Osteoblast (primary cell): ENCODE data around the gene NIT2. TPM values are rescaled to one million over a fixed set of nuclear protein-coding genes. Genes with fewer than 3 reads are reported as not detected.

Experiments
- DNase-seq: peaks from one replicate; pipeline ENCODE4 v3.0.0; 2011; ENCODE audit warnings: low spot score, mixed read lengths; ENCODE audit not compliant: insufficient read length; ENCODE audit errors: missing footprints
- H2AFZ ChIP-seq: 2 replicates; pipeline ENCODE4 v1.6.0; 2011; ENCODE audit warnings: mild to moderate bottlenecking, low read length
- H3K27ac ChIP-seq: 2 replicates; pipeline ENCODE4 v1.5.1; 2011; ENCODE audit warnings: mild to moderate bottlenecking, low read depth, low read length, moderate library complexity
- H3K27me3 ChIP-seq: 2 replicates; pipeline ENCODE4 v1.6.0; 2012; ENCODE audit warnings: mild to moderate bottlenecking, control low read depth, inconsistent platforms, low read length, moderate library complexity; ENCODE audit not compliant: insufficient read depth
- H3K36me3 ChIP-seq: 2 replicates; pipeline ENCODE4 v1.5.1; 2011; ENCODE audit warnings: mild to moderate bottlenecking, low read length, control low read depth, moderate library complexity; ENCODE audit not compliant: insufficient read depth
- H3K4me1 ChIP-seq: 2 replicates; pipeline ENCODE4 v1.5.1; 2011; ENCODE audit warnings: mild to moderate bottlenecking, low read length, control low read depth, moderate library complexity; ENCODE audit not compliant: insufficient read depth
- H3K4me2 ChIP-seq: 2 replicates; pipeline ENCODE4 v1.6.0; 2011; ENCODE audit warnings: mild to moderate bottlenecking, low read length; ENCODE audit not compliant: insufficient read depth
- H3K4me3 ChIP-seq: fragments of 200-600 bp; sonication (generic); 3 replicates; pipeline ENCODE4 v1.5.1; 2012; ENCODE audit warnings: mild to moderate bottlenecking, low read length, inconsistent platforms; ENCODE audit not compliant: insufficient read depth
- H3K79me2 ChIP-seq: 2 replicates; pipeline ENCODE4 v1.6.0; 2012; ENCODE audit warnings: mild to moderate bottlenecking, low read length, control low read depth, inconsistent platforms; ENCODE audit not compliant: insufficient read depth
- H3K9me3 ChIP-seq: 2 replicates; pipeline ENCODE4 v1.5.1; 2011; ENCODE audit warnings: low read depth, low read length, control low read depth
- H4K20me1 ChIP-seq: 2 replicates; pipeline ENCODE4 v1.6.0; 2012; ENCODE audit warnings: mild to moderate bottlenecking, low read length, control low read depth; ENCODE audit not compliant: insufficient read depth
- total RNA-seq: library from RNA; depleted of rRNA; stranded (reverse); fragments of >200 nt; gene quantifications from 2 replicates; pipeline ENCODE4 v1.2.3, GENCODE V29; 2012
- TF ChIP-seq, protein P1 (sequence below): IDR thresholded peaks from 2 replicates; pipeline ENCODE4 v1.5.1; 2011; ENCODE audit warnings: mild to moderate bottlenecking, low read depth, low read length, moderate library complexity; ENCODE audit errors: extremely low read depth

Gene NIT2
- total RNA-seq, 1 donor, result 18.1 TPM

DNA sequence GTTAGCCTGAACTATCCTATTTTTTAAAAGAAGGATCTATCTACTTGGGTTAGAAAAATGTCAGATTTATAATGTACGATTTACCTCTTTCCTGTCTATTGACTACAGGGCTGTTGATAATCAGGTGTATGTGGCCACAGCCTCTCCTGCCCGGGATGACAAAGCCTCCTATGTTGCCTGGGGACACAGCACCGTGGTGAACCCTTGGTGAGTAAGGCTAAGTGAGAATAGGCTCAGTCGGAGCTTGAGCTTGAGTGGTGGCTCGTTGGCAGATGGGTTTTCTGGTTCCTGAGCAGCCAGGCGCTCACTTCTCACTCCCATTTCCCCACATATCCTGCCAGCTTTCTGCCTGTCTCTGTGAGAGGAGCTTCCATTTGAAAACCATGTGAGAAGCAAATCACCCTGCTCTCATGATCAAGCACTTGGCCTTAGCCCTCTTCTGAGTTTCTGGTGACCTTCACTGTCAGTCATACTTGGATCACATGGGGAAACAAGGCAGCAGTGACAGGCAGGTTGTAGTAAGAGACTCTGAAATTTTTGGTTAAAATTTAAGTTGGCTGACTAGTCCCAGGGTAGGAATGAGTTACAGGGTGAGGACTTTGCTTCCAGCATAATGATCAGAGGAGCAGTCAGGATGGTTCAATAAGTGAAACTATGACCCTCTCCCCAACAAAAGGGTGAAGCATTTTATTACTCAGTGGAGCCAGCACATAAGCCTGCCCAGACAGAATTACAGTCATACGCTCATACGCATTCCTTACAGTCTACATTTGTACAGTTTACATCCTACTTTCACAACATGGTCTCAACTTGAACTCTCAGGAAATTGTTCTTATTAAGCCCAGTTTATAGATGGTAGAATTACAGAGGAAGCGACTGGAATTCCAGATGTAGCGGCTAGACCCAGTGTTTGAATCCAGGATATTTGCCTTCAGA is 18.0 kb downstream of the NIT2 start:
- H3K4me1 ChIP-seq, result no peaks in the 10 kb centered on the region
- no peak overlapping the region for H3K4me3 ChIP-seq
- H3K36me3 ChIP-seq, result peaks cover 51% of the 10 kb centered on the region
- no peak overlapping the region for H3K27ac ChIP-seq
- TF ChIP-seq, protein P1, sequence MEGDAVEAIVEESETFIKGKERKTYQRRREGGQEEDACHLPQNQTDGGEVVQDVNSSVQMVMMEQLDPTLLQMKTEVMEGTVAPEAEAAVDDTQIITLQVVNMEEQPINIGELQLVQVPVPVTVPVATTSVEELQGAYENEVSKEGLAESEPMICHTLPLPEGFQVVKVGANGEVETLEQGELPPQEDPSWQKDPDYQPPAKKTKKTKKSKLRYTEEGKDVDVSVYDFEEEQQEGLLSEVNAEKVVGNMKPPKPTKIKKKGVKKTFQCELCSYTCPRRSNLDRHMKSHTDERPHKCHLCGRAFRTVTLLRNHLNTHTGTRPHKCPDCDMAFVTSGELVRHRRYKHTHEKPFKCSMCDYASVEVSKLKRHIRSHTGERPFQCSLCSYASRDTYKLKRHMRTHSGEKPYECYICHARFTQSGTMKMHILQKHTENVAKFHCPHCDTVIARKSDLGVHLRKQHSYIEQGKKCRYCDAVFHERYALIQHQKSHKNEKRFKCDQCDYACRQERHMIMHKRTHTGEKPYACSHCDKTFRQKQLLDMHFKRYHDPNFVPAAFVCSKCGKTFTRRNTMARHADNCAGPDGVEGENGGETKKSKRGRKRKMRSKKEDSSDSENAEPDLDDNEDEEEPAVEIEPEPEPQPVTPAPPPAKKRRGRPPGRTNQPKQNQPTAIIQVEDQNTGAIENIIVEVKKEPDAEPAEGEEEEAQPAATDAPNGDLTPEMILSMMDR, result no peak
- H3K27me3 ChIP-seq, result no peaks in the 10 kb centered on the region
- no peaks in the 10 kb centered on the region for H3K79me2 ChIP-seq
- H2AFZ ChIP-seq, result no peak overlapping the region
- no peaks in the 10 kb centered on the region for H3K9me3 ChIP-seq
- H4K20me1 ChIP-seq, result no peaks in the 10 kb centered on the region
- DNase-seq, result no peak
- no peak overlapping the region for H3K4me2 ChIP-seq

DNA sequence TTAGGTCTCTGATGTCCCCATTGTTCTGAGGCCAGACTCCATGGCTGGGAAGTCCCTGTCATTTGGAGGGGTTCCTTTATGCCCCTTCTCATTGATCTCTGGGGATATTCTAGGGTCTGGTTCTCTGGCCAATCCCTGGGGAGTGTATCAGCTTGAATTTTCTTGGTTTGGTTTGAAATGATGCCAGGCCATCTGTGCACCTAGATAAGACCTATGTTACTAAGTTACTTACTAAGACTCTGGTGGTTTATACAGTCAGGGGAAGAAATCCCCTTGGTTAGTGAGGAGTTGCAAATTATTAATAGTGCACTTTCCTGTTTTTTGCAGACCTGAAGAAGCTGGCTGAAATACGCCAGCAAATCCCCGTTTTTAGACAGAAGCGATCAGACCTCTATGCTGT is 20.3 kb downstream of the NIT2 start:
- DNase-seq, result no peak
- no peaks in the 10 kb centered on the region for H3K27me3 ChIP-seq

DNA sequence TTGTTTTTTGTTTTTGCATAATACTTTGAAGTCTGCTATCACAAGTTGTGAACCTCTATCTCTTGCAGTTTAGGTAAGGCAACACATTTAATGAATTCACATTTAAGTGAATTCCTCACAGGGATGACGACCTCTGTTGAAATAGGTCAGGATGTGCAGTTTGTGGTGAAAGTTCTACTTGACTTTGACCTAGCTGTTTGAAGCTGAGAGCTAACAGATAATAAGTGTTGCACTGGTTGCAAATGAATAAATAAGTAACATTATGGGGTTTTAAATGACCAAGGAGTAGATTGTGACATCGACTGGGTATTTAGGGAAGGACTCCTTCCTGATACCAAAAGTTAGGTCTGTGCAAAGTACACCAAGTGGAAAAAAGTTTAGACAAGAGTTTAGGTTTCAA is 23.9 kb downstream of the NIT2 start:
- H3K27me3 ChIP-seq, result no peaks in the 10 kb centered on the region
- no peak overlapping the region for H3K4me2 ChIP-seq
- no peaks in the 10 kb centered on the region for H3K4me1 ChIP-seq
- no peaks in the 10 kb centered on the region for H4K20me1 ChIP-seq
- H2AFZ ChIP-seq, result no peak overlapping the region
- no peaks in the 10 kb centered on the region for H3K79me2 ChIP-seq
- H3K4me3 ChIP-seq, result no peak overlapping the region
- no peak overlapping the region for H3K27ac ChIP-seq
- TF ChIP-seq, protein P1, result no peak
- H3K9me3 ChIP-seq, result no peaks in the 10 kb centered on the region
- peaks cover 52% of the 10 kb centered on the region for H3K36me3 ChIP-seq
- no peak for DNase-seq

More for the DNA sequence above, 20.3 kb downstream of the NIT2 start:
- H3K27ac ChIP-seq, result no peak overlapping the region
- H2AFZ ChIP-seq, result no peak overlapping the region
- H3K79me2 ChIP-seq, result no peaks in the 10 kb centered on the region
- H3K4me3 ChIP-seq, result no peak overlapping the region
- peaks cover 42% of the 10 kb centered on the region for H3K36me3 ChIP-seq
- H3K9me3 ChIP-seq, result no peaks in the 10 kb centered on the region
- TF ChIP-seq, protein P1, result no peak
- H4K20me1 ChIP-seq, result no peaks in the 10 kb centered on the region
- no peak overlapping the region for H3K4me2 ChIP-seq
- no peaks in the 10 kb centered on the region for H3K4me1 ChIP-seq

DNA sequence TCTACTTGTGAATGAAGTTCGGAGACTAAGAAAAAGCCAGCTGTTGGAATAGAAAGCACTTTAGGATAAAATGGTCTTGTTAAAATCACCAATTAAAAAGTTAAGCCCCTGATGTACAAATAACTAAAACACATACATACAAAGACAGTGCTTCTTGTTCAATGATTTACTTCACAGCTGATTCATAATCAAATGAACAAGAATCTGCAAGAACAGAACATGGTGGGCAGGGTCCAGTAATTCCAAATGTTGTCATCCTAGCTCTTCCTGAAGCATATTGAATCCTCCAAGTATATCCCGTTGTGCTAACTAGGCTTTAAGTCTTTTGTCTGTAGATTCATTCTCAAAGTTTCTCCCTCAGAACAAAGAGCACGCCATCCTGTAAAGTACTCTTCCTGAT is 24.5 kb downstream of the NIT2 start:
- H3K4me2 ChIP-seq, result no peak overlapping the region
- TF ChIP-seq, protein P1, result no peak
- H4K20me1 ChIP-seq, result no peaks in the 10 kb centered on the region

More for the DNA sequence above, 24.5 kb downstream of the NIT2 start:
- Histone ChIP-seq H3K27me3 (no peaks in the 10 kb centered on the region), H3K27ac (no peak overlapping the region), H3K4me1 (no peaks in the 10 kb centered on the region), H3K4me3 (no peak overlapping the region), H3K79me2 (no peaks in the 10 kb centered on the region), H3K9me3 (no peaks in the 10 kb centered on the region), H3K36me3 (peaks cover 51% of the 10 kb centered on the region), H2AFZ (no peak overlapping the region)
- no peak for DNase-seq
